ENCODE results near the gene TPSG1.
"Not testable (repeated sequence)": the region's sequence is repeated elsewhere in the genome, so short reads cannot be mapped to it uniquely, and the experiment has no call there.

The TPSG1 gene

GRCh38 chr16:1213796-1214372, 11.2 kb downstream of the TPSG1 start:
- no peak for DNase-seq

DNA sequence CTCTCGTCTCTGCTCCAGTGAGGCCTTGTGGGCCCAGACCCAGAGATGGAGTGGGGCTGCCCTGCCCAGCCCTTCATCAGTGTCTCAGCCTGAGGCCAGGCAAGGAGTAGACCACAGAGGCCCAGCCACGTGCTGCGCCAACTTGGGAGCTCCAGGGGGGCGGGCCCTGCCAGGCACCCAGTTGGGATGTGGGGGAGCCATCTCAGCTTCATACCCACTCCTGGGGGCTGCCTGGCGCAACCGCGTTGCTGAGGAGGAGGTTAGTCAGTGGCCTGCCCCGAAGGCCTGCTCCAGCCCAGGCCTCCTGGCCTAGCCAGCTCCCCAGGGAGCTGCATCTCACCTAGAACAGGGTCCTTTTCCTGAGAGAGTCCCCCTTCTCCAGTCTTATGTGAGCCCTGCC, 11.8 kb downstream of the TPSG1 start:
- DNase-seq, result no peak

DNA sequence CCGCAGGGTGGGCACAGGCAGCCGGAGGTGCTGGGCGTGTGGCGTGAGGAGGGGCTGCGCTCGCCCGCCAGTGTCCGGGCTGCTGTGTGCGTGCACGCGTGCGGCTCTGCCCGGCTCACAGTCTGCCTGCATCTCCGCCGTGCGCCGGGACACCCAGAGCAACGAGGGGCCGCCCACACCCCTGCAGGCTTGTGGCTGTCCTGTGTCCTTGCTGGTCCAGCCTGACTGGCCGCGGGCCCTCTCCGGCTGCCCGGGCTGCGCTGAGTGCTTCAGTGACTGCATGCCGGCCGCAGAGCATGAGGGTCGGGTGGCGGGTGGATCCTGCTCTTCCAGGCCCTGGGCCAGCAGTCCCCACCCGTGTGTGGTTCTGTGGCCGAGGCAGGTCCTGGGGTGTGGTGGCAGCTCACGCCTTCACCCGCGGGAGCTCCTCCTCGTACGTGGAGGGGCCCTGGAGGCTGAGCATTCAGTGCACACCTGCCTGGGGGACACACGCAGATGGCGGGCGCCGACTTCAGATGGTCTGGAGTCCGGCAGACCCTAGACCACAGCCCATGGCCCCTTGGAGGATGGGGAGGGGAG, 12.4 kb downstream of the TPSG1 start:
- no peak for DNase-seq

DNA sequence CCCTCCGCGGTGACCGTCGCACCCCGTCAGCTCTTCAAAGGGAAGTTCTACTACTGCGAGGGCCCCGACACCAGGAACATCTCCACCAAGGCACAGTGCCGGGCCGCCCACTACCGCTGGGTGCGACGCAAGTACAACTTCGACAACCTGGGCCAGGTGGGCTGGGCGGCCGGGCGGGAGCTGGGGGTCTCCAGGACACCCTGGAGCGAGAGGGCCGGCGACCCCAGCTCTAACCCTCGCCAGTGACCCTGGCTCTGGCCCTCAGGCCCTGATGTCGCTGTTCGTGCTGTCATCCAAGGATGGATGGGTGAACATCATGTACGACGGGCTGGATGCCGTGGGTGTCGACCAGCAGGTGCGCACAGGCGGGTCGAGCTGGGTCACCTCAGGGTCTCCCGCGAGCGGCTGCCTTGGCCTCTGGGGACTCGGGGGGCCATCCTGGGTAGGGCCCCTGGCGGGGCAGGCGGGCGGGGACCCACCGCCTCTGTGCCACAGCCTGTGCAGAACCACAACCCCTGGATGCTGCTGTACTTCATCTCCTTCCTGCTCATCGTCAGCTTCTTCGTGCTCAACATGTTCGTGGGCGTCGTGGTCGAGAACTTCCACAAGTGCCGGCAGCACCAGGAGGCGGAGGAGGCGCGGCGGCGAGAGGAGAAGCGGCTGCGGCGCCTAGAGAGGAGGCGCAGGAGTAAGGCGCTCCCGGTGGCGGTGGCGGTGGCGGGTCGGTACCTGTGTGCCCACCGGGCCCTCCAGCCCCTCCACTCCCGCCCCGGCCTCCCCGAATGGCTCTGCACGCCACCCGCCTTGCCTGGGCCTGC, 13.4 kb downstream of the TPSG1 start:
- no peak for DNase-seq

DNA sequence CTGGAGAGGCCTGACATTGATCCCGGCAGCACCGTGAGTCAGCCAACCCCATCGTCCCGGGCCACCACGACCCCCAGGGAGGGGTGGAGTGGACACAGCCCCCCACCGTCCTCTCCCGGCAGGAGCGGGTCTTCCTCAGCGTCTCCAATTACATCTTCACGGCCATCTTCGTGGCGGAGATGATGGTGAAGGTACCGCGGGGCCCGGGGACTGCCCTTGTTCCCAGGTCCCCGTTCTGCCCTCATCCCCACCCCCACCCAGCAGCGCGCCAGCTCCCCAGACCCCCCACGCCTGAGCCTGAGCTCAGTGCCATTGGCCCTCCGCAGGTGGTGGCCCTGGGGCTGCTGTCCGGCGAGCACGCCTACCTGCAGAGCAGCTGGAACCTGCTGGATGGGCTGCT, 14.6 kb downstream of the TPSG1 start:
- no peak for DNase-seq

DNA sequence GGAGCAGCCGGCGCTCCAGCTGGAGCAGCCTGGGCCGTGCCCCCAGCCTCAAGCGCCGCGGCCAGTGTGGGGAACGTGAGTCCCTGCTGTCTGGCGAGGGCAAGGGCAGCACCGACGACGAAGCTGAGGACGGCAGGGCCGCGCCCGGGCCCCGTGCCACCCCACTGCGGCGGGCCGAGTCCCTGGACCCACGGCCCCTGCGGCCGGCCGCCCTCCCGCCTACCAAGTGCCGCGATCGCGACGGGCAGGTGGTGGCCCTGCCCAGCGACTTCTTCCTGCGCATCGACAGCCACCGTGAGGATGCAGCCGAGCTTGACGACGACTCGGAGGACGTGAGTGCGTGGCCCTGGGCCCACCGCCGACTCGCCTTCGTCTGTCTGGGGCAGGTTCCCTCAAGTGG, 16.0 kb downstream of the TPSG1 start:
- DNase-seq, result no peak

DNA sequence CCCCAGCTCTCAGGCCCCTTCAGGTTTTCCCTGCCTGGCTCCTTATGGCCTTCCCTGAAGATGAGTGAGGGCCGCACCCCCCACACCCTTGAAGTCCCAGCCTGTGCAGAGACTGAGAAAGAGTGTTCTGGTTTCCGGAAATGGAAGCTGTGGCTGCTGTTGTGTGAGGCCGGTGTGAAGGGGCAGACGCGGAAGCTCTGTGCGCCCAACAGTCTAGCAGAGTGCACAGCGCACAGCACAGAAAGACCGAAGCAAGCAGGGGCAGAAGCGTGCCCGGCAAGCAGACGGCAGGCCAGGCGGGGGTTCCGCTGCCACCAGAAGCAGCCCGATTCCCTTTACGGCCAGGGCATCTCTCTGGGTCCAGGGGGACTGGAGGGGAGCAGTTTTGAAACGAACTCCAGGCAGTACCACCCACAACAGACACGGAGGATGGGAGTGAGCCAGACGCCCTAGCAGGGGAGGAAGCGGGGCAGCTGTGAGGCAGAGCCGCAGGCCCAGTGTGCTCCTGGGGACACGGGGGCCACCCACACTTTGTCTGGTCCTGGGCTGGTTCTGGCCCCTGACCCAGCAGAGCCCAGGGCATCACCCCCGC, 16.7 kb downstream of the TPSG1 start:
- no peak for DNase-seq

DNA sequence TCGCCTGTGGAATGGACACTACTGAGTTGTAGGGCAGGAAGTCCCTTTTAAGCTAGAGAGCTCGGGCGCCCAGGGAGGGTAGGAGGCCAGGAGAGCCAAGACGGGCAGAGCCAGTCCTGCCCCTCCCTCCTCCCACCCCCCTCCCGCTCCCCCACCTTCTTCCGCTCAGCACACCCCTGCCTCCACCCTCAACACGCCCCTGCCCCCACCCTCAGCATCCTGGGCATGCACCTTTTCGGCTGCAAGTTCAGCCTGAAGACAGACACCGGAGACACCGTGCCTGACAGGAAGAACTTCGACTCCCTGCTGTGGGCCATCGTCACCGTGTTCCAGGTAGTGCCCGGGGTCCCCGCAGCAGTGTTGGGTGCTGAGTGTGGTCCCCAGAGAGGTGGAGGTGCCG, 18.3 kb downstream of the TPSG1 start:
- no peak for DNase-seq

DNA sequence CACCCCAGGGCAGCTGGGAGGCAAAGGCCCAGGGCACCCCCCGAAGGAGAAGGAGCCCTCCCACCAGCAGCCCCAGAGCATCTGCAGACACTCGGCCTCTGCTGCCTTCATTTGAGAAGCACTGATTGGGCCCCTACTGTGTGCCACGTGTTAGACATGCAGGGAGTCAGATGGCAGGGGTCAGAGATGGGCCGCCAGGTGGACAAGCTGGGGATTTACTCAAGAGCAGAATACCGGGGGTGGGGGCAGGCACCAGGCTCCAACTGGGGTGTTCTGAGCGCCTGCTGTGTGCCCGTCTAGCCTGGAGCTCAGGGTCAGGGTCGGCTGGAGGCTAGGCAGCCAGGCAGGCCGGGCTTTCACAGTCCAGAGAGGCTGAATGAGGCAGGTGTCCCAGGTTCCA, 18.7 kb downstream of the TPSG1 start:
- DNase-seq, result no peak

- DNase-seq, result no peak
Measured at GRCh38 chr16:1204933-1205332, 20.1 kb downstream of the TPSG1 start.

GRCh38 chr16:1202274-1202673, 22.8 kb downstream of the TPSG1 start:
- no peak for DNase-seq

GRCh38 chr16:1201444-1201843, 23.6 kb downstream of the TPSG1 start:
- no peak for DNase-seq

GRCh38 chr16:1200014-1200627, 24.9 kb downstream of the TPSG1 start:
- DNase-seq, result no peak

- DNase-seq, result no peak
Measured at GRCh38 chr16:1199347-1200013, 25.6 kb downstream of the TPSG1 start.

GRCh38 chr16:1198671-1199346, 26.3 kb downstream of the TPSG1 start:
- not testable (repeated sequence) for DNase-seq

DNA sequence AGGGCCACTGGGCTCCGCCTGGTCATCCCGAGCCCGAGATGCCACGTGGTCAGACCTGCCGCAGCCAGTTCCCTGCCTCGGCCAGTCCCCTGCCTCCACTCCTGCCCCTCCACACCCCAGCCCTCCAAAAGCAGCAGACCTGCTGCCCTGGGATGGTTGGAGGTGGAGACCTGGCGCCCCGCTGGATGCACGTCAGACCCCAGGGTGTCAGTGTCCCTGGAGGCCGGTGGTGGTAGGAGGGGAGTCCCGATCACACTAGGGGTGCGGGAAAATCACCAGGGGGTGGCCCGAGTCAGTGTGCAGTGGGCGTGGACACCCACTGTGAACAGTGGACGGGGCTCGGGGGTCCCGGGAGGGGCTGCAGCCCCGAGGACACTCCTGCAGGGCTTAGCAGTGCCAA, 26.9 kb downstream of the TPSG1 start:
- DNase-seq, result no peak

GRCh38 chr16:1197237-1197866, 27.7 kb downstream of the TPSG1 start:
- no peak for DNase-seq

DNA sequence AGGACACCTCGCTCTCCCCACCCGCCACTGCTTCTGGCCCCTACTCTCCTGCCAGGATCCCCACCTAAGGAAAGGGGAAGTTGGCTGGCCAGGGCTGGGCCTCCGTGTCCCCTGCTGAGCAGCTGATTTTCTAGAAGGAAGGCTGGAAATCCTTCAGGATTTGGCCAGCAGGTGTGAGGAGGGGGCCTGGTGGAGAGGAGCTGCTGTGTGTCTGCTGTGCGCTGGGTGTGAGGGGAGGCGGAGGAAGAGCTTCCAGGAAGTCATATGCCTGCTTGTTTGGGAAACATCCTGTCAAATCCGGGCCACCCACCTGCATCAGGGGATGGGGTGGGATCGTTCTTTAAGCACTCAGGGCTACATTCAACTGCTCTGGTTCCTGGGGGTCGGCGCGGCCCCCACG, 28.6 kb downstream of the TPSG1 start:
- no peak for DNase-seq

GRCh38 chr16:1195393-1195666, 29.7 kb downstream of the TPSG1 start:
- DNase-seq, result no peak

DNA sequence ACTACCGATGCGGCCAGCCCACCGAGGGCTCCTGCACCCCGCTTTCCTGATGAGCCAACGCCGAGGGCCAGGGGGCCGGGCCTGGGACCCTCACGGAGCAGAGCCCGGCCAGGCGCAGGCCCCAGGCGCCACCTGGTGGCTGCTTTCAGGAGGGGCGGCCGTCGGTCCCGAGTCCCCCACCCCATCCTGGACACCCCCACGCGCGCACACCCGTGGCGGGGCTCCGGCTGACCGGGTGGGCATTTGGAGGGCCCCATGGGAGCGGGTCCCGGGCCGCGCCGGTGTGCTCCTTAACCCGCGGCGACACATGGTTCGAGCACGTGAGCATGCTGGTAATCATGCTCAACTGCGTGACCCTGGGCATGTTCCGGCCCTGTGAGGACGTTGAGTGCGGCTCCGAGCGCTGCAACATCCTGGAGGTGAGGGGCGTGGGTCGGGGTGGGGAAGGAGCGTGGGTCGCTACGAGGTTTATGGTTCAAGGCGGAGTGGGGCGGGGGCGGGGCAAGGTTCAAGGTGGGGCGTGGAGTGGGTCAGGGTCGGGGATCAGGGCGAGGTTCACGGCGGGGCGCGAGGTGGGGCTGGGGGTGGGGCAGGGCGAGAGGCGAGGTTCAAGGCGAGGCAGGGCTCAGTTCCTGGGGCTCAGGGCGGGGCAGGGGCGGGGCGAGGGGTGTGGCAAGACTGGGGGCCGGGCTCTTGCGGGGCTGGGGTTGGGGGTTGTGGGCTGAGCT, 30.2 kb downstream of the TPSG1 start:
- DNase-seq, result peak; percentile 11

DNA sequence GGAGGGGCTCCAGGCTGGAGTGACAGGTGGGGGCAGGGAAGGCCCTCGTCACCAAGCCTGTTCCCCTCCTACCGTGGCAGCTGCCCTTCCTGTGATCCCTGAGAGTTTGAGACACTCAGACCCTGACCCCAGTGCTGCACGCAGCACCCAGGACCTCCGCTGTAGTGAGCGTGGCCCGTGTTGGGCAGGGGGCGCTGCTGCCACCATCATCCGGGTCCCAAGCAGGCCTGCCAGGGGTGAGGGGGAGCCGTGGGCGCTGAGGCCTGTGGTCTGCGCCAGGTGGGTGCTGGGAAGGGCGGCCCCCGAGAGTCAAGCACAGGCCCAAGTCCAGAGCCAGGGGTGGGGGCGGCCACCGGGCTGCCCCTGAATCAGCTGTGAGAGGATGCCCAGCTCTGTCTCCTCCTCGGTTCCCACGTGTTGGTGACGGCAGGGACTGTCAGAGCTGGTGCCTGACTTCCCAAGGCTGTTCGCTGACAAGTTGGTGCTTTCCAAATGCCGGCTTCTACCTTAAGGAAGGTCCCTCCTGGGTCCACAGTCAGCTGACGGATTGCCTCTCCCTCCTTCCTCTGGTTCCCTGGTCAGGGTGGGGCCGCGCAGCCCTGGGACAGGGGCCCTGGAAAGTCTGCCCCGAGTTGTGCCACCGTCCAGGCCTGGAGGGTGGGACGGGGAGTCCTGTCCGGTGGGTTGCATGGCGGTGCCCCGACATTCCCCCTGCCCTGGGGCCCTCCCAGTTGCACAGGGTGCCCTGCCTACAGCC, 31.1 kb downstream of the TPSG1 start:
- no peak for DNase-seq

All from activated CD4-positive, alpha-beta T cell treated with anti-CD3 and anti-CD28 coated beads, Interleukin-10, Interleukin-2, amounts not matched to agents 100 ng/mL and 50 ng/mL, durations not matched to agents 16 hours and 8 hours (primary cell).